Measurements from ENCODE around the gene TRIM47.

TRIM47 gene

GRCh38 chr17:75914643-75915267 lies 36.4 kb upstream of the TRIM47 start:
- TF ChIP-seq CTCF (IDR thresholded peaks at IDR 0.05), result no peak

DNA sequence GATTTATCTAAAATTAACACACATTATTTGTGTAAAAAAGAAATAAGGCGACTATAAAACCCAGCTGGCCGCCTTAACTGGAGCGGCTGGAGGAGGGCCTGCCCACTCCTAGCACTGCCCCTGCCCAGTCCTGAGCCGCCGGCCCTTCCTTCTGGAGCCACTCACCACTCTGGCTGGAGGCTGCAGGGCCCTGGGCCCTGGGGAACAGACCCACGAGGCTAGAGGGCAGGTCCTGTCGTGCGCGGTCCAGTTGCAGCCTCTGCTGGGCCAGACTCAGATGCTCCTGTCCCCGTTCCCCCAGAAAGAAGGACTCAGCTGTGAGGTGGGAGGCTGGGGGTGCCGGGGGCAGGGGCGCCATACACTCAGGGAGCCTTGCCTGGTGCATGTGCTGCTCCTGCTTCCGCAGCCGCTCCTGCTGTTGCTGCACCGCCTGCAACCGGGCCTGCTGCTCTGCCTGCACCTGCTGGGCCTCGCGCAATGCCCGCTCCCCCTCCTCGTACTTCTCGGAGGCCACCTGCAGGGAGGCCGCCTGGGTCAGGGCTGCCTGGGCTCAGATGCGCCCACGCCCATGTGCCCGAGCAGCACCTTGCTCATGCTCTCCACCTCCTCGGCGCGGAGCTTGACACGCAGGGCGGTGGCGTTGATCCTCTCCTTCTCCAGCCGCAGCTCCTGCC lies 35.3 kb upstream of the TRIM47 start:
- no peak for TF ChIP-seq CTCF (IDR thresholded peaks at IDR 0.05)

- TF ChIP-seq CTCF (IDR thresholded peaks at IDR 0.05), result no peak
Observed at GRCh38 chr17:75910699-75911098, 32.3 kb upstream of the TRIM47 start.

- no peak for TF ChIP-seq CTCF (IDR thresholded peaks at IDR 0.05)
Observed at GRCh38 chr17:75909812-75910274, 31.5 kb upstream of the TRIM47 start.

- no peak for TF ChIP-seq CTCF (IDR thresholded peaks at IDR 0.05)
Observed at GRCh38 chr17:75909051-75909811, 30.9 kb upstream of the TRIM47 start.

DNA sequence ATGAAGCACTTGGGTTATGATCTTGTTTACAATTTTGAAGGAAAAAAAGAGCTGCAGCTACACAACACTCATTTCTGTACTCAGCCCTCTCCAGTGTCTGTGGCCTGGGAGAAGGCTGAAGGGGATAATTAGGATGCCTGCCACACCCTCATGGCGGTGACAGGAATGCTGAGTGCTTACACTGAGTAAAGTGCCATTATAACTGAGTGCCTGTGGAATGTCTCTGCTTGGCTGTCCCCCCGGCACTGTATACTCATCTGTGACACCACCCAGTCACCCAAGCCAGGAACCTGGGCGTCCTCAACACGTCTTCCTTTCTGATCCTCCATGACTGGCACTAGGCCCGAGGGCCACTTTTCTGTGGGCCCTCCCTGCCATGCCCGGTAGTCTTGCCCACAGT lies 29.8 kb upstream of the TRIM47 start:
- TF ChIP-seq CTCF (IDR thresholded peaks at IDR 0.05), result no peak

- TF ChIP-seq CTCF (IDR thresholded peaks at IDR 0.05), result no peak
Observed at GRCh38 chr17:75906143-75906884, 27.9 kb upstream of the TRIM47 start.

Measured in LNCAP (cell line).